Transverse colon (tissue), 4 donors: Measurements from ENCODE around the gene TRIL.

Source experiments
- EP300 ChIP-seq: sonication (generic); formaldehyde crosslinking; IDR thresholded peaks from one replicate; pipeline ENCODE4 v1.6.1; 2017; ENCODE audit warnings: antibody characterized with exemption, low read depth
- POLR2A ChIP-seq: fragments of 450-650 bp; IDR thresholded peaks from one replicate; pipeline ENCODE4 v1.6.1; 2016; ENCODE audit warnings: antibody characterized with exemption, mild to moderate bottlenecking, moderate library complexity
- POLR2AphosphoS5 ChIP-seq, 3 donors: sonication (generic); formaldehyde crosslinking; IDR thresholded peaks; one replicate each; pipeline ENCODE4 v1.6.1; 2016; ENCODE audit warnings: antibody characterized with exemption in 3 of 3
- TF ChIP-seq, protein P1 (sequence below), 5 experiments: fragments of 200-600 bp in 3 of 5; fragments of 450-650 bp in 2 of 5; sonication (generic) in 3 of 5; IDR thresholded peaks; 1 replicate in 2 of 5; 2 replicates in 3 of 5; pipeline ENCODE4 v1.5.1; 2016 to 2017; ENCODE audit warnings: antibody characterized with exemption in 5 of 5, inconsistent platforms in 3 of 5, mild to moderate bottlenecking in 2 of 5, moderate library complexity in 1 of 5

DNA sequence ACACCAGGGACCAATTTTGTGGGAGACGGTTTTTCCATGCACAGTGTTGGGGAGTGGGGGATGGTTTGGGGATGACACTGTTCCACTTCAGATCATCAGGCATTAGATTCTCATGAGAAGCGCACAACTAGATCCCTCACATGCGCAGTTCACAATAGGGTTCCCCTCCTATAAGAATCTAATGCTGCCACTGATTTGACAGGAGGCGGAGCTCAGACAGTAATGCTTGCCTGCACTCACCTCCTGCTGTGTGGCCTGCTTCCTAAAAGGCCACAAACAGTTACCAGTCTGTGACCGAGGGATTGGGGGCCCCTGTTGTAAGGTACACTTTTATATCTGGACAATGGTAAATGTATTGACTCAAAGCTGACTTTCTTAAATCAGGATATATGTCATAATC lies 45.6 kb upstream of the TRIL start:
- TF ChIP-seq POLR2A = no peak
- TF ChIP-seq, protein P1, sequence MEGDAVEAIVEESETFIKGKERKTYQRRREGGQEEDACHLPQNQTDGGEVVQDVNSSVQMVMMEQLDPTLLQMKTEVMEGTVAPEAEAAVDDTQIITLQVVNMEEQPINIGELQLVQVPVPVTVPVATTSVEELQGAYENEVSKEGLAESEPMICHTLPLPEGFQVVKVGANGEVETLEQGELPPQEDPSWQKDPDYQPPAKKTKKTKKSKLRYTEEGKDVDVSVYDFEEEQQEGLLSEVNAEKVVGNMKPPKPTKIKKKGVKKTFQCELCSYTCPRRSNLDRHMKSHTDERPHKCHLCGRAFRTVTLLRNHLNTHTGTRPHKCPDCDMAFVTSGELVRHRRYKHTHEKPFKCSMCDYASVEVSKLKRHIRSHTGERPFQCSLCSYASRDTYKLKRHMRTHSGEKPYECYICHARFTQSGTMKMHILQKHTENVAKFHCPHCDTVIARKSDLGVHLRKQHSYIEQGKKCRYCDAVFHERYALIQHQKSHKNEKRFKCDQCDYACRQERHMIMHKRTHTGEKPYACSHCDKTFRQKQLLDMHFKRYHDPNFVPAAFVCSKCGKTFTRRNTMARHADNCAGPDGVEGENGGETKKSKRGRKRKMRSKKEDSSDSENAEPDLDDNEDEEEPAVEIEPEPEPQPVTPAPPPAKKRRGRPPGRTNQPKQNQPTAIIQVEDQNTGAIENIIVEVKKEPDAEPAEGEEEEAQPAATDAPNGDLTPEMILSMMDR (IDR thresholded peaks at IDR 0.05) = no peak
- TF ChIP-seq POLR2AphosphoS5 (IDR thresholded peaks at IDR 0.05) = no peak
- no peak for TF ChIP-seq EP300
